Measurements from ENCODE around the gene SNX27.
"Not testable (repeated sequence)": the region's sequence is repeated elsewhere in the genome, so short reads cannot be mapped to it uniquely, and the experiment has no call there.

Gene SNX27

DNA sequence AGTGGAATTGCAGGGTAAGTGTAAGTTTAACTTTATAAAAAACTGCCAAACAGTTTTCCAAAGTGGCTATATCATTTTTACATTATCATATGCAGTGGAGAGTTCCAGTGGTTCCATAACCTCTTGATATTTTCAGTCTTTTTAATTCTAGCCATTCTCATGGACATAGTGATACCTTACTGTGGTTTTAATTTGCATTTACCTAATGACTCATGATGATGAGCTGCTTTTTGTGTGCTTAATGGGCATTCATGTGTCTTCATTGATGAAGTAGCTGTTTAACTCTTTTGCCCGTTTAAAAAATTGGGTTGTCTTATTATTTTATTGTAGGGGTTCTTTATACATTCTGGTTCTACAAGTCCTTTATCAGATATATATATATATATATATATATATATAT lies 29.4 kb downstream of the SNX27 start:
- DNase-seq: no peak

DNA sequence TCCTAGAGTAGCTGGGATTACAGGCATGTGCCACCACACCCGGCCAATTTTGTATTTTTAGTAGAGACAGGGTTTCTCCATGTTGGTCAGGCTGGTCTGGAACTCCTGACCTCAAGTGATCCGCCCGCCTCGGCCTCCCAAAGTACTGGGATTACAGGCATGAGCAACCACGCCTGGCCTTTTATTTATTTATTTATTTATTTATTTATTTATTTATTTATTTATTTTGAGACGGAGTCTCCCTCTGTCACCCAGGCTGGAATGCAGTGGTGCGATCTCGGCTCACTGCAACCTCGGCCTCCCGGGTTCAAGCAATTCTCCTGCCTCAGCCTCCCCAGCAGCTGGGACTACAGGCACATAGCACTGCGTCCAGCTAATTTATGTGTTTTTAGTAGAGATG lies 31.2 kb downstream of the SNX27 start:
- DNase-seq: not testable (repeated sequence)

DNA sequence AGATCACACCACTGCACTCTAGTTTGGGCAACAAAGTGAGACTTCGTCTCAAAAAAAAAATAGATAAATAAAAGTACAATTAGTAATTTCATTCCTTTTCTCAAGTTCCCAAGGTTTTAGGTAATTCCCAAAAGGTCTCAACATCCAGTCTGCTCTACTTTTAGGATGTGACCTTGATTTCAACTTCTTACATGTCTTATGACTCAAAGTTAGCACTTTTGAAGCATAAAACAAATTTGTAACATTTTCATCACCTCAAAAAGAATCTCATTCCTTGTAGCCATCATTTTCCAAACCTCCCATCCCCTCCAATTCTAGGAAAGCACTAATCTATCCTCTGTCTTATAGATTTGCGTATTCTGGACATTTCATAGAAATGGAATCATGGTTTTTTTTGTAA lies 32.2 kb downstream of the SNX27 start:
- DNase-seq: no peak

DNA sequence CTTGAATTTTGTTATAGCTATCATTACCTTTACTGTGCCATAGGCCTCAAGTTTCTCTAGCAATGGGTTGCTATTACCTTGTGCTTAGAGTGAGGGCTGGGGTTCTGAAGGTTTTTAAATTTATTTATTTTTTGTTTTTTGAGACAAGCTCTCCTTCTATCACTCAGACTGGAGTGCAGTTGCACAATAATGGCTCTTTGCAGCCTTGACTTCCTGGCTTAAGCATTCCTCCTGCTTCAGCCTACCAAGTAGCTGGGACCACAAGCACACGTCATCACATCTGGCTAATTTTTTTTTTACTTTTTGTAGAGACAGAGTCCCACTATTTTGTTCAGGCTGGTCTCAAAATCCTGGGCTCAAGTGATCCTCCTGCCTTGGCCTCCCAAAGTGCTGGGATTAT lies 41.5 kb downstream of the SNX27 start:
- DNase-seq: no peak

DNA sequence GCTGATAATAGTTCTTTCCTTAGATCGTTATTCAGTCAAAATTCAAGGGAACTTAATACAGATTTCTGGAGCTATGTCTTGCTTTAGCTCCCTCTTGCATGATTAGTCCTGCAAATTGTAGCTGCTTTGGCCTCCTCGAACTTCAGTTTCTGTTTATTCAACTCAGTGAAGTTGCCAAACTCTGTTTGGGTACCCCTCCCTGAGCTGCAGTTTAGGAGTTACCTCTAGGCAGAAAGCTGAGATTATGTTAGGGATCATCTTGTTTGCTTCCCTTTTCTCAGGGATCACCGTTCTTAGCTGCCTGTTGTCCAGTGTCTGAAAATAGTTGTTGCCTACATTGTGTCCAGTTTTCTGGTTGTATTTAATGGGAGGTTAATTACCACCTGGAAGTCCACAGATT lies 43.5 kb downstream of the SNX27 start:
- no peak for DNase-seq

DNA sequence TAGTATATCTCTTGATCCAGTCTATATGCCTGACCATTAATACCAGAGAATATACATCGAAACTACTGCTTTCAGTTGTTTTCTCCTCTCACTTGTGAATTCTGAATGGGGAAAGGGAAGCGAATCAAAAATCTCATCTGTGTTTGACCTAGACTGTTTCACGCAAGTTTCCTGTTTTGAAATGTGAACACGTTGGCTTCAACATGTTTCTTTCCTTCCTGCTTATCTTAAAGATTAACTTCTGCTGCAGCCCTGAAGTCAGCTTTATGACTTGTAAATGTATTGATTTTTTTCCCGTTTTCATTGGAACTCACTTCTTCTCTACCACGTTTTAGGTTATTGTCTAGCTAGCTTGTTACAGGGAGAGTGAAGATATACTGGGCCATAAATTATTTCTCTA lies 49.9 kb downstream of the SNX27 start:
- no peak for DNase-seq

DNA sequence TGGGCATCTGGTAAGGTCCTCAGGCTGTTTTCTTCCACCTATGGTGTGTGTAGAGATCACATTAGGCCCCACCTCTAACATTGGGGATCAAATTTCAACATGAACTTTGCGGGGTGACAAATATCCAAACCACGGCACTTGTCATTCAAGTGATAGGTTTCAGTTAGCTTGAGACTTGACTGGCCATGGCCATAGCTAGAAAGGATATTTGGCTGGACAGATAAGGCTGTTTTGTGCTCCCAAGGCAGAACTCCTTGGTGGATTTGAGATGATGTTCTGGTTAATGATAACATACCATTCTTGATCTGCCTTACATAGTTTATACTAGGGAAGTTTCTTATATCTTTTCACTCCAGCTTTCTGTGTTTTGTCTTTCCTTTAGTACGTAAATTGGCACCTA lies 56.2 kb downstream of the SNX27 start:
- DNase-seq: no peak

DNA sequence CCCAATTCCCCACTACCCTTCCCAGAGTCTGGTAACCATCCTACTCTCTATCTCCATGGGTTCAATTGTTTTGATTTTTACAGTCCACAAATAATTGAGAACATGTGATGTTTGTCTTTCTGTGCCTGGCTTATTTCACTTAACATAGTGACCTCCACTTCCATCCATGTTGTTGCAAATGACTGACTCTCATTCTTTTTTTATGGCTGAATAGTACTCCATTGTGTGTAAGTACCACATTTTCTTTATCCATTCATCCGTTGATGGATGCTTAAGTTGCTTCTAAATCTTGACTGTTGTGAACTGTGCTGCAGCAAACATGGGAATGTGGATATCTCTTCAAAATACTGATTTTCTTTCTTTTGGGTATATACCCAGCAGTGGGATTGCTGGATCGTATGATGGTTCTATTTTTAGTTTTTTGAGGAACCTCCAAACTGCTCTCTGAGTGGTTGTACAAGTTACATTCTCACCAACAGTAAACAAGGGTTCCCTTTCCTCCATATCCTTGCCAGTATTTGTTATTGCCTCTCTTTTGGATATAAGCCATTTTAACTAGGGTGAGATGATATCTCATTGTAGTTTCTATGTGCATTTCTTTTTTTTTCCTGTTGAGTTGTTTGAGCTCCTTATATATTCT lies 58.3 kb downstream of the SNX27 start:
- not testable (repeated sequence) for DNase-seq

DNA sequence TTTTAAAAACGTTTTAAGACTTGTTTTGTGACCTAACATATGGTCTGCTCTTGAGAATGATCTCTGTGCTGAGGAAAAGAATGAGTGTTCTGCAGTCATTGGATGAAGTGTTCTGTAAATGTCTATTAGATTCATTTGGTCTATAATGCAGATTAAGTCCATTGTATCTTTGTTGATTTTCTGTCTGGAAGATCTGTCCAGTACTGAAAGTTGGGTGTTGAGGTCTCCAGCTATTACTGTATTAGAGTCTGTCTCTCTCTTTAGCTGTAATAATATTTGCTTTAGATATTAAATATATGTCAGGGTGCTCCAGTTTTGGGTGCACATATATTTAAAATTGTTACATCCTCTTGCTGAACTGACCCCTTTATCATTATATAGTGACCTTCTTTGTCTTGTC lies 61.6 kb downstream of the SNX27 start:
- DNase-seq: no peak

DNA sequence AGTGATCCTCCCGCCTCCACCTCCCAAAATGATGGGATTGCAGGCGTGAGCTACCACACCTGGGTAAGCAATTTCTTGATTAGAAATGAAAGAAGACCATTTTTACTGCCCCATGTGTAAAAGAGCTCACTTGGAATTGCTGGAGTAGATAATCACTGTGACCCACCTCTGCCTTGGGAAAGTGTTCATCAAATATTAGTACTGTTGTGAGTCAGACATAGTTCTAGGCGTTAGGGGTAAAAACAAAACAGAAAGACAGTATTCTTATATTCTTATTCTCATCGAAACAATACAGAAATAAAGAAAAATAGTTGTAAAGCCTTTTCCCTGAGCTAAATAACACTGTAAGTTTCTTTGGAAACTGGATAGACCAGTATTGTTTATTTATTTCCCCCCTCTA lies 68.5 kb downstream of the SNX27 start:
- DNase-seq: no peak

DNA sequence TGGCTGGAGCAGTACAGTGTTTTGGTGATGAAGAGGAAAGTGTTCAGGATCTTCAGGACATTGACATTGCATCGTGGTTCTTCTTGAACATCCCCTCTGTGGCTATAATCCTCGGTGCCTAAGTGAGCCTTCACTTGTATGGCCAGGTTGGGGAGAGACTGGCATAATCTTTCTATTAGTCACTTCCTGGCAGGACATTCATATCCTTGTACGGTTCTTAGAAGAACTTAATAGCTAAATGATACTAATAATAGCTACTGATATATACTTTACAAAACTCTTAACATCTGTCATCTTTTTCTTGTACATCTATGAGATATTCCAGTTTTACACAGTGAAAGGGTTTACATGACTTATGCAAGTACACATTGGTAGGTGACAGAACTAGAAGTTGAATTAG lies 69.0 kb downstream of the SNX27 start:
- no peak for DNase-seq

DNA sequence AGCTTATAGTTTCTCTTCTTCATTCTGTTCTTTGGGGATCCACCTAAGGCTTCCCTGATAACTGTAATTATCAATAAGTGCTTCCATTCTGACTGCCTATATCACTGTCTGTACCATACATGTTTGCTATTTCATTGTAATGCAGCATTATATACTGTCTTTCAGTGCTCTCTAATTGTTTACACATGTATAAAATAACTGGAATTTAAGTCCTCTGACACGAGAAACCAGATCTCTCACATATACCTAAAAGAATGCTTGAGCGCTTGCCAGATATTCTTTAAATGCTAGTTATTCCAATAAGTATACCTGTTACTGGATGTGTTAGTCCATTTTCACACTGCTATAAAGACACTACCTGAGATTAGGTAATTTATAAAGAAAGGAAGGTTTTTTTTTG lies 70.1 kb downstream of the SNX27 start:
- DNase-seq: no peak

DNA sequence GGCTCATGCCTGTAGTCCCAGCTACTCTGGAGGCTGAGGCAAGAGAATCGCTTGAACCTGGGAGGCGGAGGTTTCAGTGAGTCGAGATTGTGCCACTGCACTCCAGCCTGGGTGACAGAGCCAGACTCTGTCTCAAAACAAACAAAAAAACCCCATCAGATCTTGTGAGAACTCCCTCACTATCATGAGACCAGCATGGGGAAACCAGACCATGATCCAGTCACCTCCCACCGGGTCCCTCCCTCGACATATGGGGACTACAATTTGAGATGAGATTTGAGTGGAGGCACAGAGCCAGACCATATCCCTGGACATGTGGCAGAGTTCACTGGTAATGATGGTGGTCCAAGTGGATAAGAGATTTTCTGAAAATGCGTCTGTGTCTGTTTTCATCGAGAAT lies 71.1 kb downstream of the SNX27 start:
- DNase-seq: not testable (repeated sequence)

DNA sequence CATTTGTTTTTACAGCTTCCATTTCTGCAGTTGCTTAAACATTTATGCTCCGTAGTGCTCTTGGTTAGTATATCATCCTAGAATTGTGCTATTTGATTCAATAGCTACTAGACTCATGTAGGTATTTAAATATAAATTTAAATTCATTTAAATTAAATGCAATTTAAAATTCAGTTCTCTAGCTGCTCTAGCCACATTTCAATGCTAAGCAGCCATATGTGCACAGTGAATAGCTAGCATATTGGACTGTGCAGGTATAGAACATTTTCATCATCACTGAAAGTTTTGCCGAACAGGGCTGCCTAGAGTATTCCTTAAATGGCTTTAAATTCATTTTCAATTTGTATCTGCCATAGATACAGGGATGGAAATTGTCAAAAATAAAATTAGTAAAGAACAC lies 72.3 kb downstream of the SNX27 start:
- DNase-seq: no peak

DNA sequence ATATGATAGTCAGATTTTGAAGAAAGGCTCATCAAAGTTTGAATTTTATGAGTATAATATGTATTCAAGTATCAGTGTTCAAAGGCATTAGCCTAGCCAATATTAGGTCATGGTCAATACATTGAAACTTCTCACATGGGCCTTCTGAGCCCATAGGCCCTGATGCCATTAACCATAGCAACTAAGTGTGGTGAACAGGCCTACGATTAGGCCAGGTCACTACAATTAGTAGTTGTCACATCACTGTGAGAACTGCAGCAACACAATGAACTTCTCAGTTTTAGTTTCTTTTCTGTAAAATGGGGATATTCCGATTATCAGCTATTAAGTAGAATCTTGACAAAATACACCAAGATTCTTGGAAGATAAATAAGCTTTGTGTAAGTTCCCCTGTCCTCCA lies 74.7 kb downstream of the SNX27 start:
- DNase-seq: no peak

DNA sequence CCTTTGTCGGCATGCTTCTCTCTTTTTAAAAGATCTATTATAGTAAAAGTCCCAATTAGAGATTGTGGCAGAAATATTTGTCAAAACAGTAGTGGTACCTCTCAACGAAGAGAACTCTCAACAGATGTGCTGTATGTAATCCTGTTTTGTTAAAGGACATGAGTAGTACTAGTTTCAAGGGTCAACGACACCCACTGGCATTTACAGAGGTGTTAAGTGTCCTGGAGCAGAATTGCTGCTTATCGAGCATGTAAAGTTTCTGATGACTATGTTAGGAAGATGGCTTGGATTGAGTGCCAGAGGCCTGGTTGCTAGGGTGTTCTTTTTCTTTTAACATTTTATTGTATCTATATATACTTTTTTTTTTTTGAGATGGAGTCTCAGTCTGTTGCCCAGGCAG lies 77.6 kb downstream of the SNX27 start:
- no peak for DNase-seq

DNA sequence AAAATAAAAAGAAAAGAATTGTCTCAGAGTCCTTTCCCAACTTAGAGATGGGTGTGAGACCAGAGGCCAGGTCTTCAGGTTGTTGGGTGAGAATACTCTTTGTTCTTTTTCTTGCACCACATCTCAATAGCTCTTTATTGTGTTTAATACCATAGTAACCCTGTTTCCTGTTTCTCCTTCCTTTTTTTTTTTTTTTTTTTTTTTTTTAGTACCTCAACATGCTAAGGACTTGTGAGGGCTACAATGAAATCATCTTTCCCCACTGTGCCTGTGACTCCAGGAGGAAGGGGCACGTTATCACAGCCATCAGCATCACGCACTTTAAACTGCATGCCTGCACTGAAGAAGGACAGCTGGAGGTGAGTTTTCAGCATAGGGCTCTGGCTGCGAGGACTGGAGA lies 80.4 kb downstream of the SNX27 start:
- DNase-seq: no peak

DNA sequence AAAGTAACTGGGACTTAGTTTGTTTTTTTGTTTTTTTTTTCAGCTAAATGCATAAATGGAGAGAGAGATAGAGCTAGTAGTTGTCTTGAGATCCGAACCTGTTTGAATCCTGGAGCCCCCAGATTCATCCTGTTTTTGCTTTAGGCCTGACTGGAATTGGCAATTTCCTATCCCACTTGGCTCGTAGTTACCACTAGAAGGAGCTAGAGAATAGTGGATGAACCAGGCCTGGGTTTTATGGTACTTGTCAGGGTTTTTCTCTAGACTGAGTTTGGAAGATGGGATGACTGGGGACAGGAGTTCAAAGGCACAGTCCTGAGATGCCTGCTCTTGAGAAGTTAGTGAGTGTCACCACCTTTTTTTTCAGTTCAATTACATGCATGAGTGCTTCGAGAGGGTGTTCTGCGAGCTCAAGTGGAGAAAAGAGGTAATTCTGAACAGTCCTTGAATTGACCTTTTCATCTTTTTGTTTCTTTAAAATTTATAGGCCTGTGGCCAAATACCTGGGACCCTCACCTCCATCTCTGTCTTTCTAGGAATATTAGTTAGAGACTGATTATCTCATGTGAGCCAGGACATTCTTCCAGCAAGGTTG lies 81.3 kb downstream of the SNX27 start:
- DNase-seq: peak in 2 of 3 experiments; percentile 64 to 74

DNA sequence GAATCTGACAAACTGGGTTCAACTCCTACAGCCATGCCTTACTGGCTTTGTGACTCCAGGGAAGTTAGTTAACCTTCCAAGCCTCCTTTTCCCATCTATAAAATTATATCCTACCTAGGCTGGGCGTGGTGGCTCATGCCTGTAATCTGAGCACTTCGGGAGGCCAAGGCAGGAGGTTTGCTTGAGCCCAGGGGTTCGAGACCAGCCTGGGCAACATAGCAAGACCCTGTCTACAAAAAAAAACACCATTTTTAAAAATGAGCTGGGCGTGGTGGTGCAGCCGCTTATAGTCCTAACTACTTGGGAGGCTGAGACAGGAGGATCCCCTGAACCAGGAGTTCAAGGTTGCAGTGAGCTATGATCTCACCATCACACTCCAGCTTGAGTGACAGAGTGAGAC lies 89.7 kb downstream of the SNX27 start:
- no peak for DNase-seq

DNA sequence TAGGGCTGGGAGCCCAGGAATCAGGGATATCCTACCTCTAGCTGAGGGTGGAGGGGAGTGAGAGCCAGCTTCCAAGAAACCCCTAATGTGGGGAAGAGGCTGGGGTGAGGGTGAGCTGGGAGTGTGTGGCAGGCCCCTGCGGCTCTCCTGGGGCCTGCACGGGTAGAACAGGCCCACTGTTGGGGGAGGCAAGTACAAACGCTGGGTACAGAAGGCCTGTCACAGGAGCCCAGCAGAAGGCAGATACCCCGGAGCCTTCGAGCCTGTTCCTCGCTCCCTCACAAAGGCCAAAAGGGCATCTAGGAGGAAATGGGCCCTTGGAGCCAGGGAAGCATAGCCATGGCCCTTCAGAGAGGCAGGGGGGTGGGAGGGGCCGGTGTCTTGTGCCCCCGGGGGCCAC lies 91.1 kb downstream of the SNX27 start:
- DNase-seq: no peak

DNA sequence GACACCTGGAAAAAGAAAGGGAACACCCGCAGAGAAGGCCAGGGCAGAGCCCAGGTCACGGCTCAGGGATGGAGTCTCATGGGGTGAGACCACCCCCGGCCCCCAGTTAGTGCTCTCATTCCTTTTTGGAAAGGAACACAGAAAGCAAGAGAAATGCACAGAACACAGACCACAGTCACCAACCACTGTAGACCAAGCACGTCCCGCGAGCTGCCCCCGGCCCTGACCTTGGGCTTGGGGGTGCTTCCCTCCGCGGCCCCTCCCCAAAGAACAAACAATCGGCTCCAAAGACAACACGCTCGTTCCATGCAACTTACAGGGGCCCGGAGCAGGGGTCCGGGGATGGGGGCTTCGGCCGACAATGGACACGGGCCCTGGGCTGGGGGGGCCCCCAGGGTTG lies 92.0 kb downstream of the SNX27 start:
- no peak for DNase-seq

DNA sequence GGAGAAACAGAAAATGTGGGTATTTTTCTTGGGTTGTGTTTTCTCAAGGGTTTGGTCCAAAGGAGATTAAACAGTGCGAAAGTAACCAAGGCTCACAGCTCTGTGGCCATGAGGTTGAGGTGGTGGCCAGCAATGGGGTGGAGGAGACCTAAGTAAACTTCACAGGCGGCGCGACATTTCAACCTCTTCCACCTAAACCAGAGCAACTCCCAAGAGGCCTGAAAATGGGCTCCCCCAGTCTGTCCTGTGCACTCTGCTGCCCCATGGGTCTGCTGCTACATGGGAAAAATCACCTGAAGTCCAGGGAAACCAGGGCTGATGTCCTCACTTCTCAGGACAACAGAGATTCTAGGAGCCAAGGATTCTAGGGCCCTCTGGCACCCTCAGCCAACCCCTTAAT lies 92.4 kb downstream of the SNX27 start:
- DNase-seq: no peak

DNA sequence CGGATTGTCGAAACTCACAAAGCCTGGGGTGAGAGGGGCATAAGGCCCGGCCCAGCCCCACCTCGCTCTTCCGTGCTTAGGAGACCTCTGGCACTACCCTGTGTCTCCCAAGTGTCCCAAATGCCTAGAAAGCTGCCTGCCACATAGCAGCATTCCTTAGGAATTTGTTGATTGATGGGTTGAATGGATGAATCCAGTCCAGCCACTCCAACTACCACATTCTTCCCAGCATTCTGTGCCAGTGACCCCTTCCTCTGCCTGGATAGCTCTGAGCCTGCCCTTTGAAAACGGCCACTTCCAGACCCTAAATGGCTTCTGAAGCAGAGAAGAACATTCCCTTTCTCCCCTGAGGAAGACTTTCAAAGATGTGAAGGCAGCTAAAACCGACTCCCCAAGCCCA lies 93.3 kb downstream of the SNX27 start:
- DNase-seq: no peak

DNA sequence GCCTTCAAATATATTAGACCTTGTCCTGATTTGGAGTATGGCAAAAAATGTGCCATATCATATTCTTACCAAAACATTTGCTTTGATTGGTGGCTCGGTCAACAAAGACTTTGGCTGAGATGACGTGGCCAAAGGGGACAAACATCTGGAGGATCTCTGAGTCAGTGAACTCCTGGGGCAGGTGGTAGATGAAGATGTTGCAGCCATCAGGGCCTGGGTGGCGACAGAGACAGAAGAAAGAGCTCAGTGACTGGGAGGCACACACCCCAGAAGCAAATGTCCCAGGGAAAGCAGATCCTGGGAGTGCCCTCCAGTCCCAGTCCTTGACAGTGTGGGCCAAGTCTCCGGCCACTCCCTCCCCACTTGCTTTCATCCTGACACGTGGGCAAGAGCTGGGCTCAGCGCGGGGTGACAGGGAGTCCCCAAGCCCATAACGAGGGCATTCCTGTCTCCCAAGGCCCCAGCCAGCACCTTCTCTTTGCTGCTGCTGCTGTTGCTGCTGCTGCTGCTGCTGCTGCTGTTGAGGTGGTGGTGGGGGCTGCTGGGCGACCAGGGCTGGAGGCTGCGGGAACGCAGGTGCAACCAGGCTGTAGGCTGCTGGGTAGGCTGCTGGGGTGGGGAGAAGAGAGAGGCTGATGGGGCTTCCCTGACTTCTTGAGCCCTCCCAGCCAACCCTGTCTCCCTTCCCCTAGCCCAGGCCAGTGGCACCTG lies 94.1 kb downstream of the SNX27 start:
- no peak for DNase-seq
